HG02763 (cell line): ENCODE measurements around the gene SYT6.
"Not testable (repeated sequence)": the region's sequence is repeated elsewhere in the genome, so short reads cannot be mapped to it uniquely, and the experiment has no call there.

Experiments used
- ATAC-seq: cut with Tn5 transposase; IDR thresholded peaks from one replicate; pipeline ENCODE4 v1.9.1; 2021; ENCODE audit warnings: mild to moderate bottlenecking, moderate library complexity; ENCODE audit not compliant: unreplicated experiment

SYT6 gene

DNA sequence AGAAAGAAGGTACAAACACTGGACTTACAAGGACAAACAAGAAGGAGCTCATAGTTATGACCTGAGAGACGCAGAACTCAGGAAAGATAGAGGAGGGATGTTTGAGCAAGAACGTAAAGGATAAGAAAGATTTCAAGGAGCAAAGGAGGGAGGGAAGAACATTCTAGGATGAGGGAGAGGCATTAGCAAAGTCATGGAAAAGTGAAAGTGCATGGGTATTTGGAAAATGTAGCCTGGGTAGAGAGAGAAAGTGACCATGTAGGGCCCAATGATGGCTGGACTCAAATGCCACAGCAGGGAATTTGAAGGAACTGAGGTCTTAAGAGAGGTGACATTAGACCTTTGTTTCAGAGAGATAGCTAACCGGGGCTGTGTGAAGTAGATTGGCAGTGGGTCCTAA, 76.5 kb downstream of the SYT6 start:
- no peak for ATAC-seq

DNA sequence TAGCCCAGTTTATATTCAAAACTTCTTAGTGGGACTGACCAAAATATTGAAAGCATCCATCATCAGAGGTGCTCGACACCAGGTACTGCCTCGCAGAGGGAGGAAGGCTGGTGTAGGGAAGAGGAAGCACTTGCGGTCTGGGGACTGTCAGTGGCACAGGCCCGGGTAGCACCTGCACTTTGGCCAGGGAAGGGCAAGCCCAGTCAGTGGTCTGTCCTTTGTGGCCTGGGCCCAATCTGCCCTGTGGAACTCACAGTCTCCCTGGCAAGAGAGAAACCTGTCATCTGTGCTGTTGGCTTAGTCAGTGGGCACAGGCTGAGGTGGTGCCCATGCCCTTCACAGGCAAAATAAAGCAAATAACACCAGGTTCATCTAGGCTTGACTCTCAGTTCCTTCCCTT, 77.4 kb downstream of the SYT6 start:
- ATAC-seq, result no peak

DNA sequence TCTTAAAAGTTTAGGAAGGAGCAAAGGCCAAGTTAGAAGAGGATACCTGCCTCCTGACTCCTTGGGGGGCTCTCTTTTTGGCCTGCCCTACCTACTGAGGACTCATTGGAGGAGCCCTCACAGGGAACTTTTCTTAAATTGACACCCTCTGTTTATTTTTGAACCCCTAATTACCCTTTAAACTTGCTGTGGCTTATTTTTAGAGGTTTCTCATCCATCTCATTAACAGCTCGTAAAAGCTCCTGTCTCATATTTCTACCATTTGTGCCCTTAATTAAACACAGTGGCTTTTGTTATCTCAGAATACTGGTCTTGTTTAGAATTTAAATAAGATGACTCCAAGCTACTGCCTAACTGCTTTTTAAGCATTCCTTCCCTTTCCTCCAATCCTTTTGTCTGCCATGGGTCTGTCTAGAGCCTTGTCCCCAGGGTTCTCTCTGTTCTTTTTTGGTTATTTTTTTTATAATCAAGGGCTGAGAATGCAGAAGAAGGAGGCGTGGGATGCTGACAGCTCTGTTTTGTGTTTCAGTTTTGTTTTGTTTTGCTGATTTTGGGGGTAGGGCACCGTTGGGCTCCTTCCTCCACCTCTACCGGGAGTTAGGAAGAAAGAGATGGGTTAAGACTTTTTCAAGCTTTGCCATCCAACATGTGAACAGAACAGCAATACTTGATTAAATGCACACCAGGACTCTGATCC, 78.0 kb downstream of the SYT6 start:
- ATAC-seq, result no peak

DNA sequence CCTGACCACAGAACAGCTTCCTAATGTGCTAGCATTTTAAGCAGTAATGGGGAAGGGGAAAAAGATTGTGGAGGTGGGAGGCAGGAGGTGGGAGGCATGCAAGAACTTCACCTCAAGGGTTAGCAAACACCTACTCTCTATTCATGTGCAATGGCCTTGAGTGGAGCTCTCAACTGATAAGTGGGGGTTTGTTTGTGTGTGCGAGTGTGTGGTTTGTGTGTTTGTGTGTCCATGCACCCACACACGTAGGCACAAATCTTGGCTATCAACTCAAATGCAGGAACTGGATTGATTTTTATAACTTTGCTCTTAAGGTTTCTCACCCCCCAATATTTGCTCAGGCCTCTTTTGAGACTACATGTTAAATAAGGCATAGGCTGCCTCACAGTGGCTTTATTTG, 78.6 kb downstream of the SYT6 start:
- ATAC-seq, result no peak

DNA sequence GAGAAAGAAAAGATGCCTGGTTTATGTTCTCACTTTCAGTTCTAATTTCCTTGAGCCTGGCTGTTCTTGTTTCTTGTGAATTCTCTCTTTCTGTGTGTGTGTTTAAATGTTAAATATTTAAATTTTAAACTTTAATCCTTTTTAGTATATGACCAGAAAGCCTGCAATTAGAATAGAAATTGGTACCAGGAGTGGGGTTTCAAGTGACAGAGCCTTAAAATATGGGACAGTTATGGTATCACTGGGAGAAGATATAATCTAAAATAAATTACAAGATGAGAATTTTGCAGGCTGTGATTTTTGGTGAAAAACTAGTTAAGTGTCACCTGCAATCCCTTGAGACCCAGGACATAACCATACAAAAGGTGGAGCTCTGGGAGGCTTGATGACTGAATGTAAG, 81.4 kb downstream of the SYT6 start:
- ATAC-seq, result no peak

DNA sequence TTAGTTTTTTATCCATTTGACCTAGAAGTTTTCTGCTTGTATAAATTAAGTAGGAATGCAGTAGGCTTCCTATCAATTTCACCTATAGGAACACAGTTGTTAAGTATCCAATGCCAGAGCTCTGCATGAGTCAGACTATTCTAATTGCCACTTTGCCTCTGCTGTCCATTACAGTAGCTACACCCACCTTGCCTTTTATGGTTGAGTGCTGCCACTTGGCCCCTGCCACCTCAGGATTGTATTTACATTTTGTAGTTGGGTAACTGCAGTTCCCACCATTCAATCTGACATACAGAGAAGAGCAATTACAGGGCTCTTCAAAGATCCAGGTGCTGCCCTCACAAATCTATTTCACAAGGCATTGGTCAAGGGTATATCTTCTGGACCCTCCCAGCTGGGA, 83.9 kb downstream of the SYT6 start:
- ATAC-seq, result not testable (repeated sequence)

DNA sequence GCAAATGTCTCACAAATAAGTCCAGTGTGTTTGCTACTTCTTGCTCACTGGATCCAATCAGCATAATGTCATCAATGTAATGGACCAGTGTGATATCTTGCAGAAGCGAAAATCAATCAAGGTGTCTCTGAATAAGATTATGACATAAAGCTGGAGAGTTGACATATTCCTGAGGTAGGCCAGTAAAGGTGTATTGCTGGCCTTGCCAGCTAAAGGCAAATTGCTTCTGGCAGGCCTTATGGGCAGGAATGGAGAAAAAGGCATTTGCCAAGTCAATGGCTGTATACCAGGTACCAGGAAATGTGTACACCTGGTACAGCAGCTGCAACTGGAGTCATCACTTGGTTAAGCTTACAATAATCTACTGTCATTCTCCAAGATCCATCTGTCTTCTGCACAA, 85.0 kb downstream of the SYT6 start:
- not testable (repeated sequence) for ATAC-seq

DNA sequence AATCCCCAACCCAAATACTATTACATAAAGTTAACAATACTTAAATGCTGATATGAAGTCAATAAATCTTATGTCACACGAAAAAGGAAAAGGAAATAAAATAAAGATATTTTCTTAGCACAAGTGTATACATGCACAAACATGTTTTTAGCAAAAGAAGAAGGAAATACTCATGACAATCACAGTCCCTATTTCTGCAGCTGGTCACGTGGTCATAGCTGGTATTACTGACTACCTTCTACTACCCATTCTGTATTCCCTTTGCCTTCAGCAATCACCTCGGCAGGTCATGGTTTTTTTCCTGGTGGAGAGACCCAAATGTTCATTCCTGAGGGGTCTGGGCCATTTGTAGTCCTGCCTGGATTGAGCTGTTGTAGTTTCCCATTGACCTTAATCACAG, 88.0 kb downstream of the SYT6 start:
- not testable (repeated sequence) for ATAC-seq

DNA sequence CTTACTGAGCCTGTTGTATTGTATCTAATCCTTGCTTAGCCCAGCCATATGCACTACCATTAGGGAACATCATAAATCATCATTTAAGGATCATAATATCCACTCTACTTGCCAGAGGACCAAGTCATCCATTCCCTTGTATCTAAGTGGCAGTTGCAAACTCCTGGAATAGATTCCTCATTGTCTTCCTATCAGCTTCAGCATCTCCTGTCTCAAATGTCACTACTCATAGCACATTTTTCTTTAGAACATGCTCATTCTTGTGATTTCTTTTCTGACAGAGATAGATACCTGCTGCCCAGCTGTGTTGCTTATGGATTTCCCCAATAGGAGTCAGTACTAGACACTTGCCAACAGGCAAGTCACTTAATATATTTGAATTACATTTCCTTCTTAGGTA, 90.1 kb downstream of the SYT6 start:
- no peak for ATAC-seq

DNA sequence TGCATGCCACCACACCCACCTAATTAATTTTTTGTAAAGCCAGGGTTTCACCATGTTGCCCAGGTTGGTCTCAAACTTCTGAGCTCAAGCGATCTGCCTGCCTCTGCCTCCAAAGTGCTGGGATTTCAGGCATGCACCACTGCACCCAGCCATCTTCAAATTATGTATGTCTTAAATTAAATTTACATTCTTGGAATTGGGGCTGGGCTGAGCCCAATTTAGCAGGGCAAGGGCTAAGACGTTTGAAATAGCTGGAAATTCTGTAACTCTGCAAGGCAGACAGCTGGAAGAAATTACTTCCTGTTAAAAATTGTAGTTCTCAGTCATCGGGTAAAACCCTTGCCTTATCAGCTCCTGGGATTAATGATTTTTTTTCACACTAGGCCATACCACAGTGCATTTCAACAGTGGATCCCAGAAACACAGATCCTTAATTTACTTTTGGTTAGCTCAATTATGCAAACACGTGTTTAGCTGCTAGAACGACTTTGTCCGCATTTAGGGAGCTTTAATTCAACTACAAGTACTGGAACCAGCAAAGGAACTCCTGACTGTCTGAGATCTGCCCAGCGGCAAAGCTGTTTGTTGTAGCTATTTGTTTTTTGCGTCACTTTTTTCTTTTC, 91.1 kb downstream of the SYT6 start:
- ATAC-seq, result no peak

DNA sequence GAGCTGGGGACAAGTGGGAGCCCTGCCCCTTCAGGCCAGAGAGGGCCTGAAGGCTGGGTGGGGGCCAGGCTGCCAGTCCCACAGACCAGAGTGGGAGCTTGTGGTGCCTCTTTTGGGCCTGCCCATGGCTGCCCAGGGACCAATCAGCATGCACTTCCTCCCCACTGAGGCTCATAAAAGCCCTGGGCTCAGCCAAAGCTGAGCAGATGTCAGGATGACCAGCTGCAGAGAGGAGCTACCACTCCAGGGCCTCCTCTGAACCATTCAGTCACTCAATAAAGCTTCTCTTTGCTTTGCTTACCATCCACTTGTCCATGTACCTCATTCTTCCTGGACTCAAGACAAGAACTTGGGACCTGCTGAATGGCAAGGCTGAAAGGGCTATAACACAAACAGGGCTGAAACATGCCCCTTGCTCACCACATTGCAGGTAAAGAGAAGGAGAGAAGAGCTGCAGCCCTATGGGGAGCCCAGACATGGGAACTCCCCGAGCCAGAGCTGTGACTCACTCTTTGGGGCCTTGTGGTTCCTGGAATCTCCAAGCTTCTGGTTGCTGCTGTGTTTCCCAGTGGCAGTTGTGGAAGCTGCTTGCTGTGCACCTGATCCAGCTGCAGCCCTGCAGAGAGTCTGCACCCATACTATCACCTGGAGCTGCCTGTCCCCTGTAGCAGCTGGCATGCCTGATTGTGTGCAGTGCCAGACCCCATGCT, 92.4 kb downstream of the SYT6 start:
- no peak for ATAC-seq

DNA sequence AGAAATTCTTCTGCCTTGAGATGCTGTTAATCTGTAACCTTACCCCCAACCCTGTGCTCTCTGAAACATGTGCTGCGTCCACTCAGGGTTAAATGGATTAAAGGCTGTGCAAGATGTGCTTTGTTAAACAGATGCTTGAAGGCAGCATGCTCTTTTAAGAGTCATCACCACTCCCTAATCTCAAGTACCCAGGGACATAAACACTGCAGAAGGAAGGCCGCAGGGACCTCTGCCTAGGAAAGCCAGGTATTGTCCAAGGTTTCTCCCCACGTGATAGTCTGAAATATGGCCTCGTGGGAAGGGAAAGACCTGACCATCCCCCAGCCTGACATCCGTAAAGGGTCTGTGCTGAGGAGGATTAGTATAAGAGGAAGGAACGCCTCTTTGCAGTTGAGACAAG, 95.4 kb downstream of the SYT6 start:
- ATAC-seq, result not testable (repeated sequence)

DNA sequence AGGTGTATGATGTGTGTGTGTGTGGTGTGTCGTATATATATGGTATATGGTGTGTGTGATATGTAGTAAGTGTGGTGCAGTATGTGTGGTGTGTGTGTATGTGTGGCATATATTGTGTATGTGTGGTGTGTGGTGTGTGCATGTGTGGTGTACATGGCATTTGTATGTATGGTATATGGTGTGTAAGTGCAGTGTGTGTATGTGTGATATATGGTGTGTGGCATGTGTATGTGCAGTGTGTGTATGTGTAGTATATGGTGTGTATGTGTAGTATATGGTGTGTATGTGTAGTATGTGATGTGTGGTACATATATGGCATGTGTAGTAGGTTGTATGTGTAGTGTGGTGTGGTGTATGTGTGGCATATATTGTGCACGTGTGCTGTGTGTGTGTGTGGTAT, 99.5 kb downstream of the SYT6 start:
- ATAC-seq, result no peak

DNA sequence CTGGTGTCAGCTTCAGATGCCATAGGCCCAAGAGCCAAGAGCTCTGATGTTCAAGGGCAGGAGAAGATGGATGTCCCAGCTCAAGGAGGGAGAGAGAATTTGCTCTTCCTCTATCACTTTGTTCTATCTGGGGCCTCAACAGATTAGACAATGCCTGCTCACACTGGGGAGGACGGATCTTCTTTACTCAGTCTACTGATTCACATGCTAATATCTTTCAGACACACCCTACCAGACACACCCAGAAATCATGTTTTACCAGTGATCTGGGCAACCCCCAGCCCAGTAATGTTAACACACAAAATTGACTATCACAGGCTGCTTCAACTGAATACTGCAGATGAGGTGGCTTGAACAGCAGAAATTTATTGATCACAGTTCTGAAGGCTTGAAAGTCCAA, 105.4 kb downstream of the SYT6 start:
- ATAC-seq, result no peak

DNA sequence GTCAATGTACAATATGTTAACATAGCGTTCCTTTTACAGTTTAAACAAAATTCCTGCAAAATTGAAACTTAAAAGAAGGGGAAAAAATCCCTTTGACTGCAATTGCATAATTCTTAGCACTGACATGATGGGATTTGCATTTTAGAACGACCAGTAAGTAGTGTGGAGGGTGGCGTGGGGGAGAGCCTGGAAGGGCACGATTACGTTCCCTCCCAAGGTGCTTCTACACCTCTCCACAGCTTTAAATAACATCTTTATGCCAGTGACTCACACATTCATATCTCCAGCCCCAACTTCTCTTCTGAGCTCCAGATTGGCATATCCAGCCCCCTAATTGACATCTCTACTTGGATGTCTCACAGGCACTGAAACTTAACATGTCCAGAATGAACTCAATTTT, 110.1 kb downstream of the SYT6 start:
- ATAC-seq, result no peak

DNA sequence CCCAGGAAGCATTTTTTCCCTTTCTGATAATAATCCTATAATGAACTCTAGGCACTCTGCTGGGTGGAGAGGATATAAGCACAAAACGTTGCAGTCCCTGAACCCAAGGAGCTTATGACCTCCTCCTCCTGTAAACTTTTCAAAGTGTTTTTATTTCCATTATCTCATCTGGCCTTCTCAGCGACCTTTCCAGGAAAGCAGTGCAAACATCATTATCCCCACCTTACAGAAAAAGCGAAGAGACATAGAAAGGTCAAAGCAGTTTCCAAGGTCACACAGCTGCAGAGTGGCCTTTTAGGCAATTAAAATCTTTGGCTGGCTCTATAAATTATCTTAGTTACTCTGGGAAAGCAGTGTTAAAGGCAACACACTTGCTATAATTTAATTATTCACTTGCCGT, 110.6 kb downstream of the SYT6 start:
- ATAC-seq, result no peak

DNA sequence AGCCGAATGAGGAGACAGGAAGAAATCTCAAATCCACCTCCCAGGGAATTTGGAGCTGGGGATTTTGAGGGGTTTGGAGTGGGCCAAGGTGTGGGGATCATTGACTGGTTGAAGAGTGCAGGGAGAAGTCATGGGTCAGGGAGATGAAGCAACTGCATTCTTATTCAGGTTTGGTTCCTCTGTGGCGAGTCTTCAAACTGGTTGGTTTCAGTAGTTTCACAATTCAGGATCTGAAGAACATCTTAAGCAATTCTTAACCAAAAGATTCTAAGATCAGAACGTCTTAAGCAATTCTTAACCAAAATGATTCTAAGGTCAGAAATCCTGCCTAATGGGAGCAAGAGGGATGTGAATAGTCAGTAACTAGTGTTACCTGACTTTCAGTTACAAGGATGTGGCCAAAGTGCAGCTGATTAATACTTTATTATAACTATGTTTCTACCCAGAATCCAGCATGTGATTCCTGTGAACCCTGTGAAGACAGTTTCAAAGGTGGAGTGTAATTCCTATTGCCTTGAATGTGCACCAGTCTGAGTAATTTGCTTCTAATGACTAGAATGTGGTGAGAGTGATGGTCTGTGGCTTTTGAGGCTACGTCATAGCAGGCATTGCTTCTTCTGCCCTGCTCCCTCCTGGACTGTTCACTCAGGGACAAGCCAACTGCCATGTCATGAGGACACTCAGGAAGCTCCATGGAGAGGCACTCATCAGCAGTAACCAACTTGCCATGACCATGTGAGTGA, 113.2 kb downstream of the SYT6 start:
- ATAC-seq, result no peak
